Inferior parietal cortex (tissue), 1 donor: Measurements from ENCODE around the gene UNC79.

Experiments used
- DNase-seq: peaks from one replicate; pipeline ENCODE4 v3.0.0-alpha.2; 2016; ENCODE audit errors: extremely low spot score

Gene UNC79

GRCh38 chr14:93727039-93727740 is 296.5 kb downstream of the UNC79 start:
- DNase-seq, result no peak

GRCh38 chr14:93727917-93728650 is 297.3 kb downstream of the UNC79 start:
- no peak for DNase-seq

- DNase-seq, result no peak
Measured at GRCh38 chr14:93728651-93729016, 297.9 kb downstream of the UNC79 start.

- peak; percentile 70 for DNase-seq
Measured at GRCh38 chr14:93729993-93730392, 299.3 kb downstream of the UNC79 start.

GRCh38 chr14:93731753-93732152 is 301.0 kb downstream of the UNC79 start:
- no peak for DNase-seq

- no peak for DNase-seq
Measured at GRCh38 chr14:93732524-93732923, 301.8 kb downstream of the UNC79 start.

- no peak for DNase-seq
Measured at GRCh38 chr14:93733231-93733630, 302.5 kb downstream of the UNC79 start.

- no peak for DNase-seq
Measured at GRCh38 chr14:93733631-93734030, 302.9 kb downstream of the UNC79 start.

- DNase-seq, result no peak
Measured at GRCh38 chr14:93734086-93734822, 303.5 kb downstream of the UNC79 start.

- DNase-seq, result no peak
Measured at GRCh38 chr14:93735206-93735605, 304.5 kb downstream of the UNC79 start.

- DNase-seq, result no peak
Measured at GRCh38 chr14:93736378-93737014, 305.8 kb downstream of the UNC79 start.

- no peak for DNase-seq
Measured at GRCh38 chr14:93737634-93738033, 306.9 kb downstream of the UNC79 start.

GRCh38 chr14:93741556-93742230 is 311.0 kb downstream of the UNC79 start:
- no peak for DNase-seq

- DNase-seq, result no peak
Measured at GRCh38 chr14:93742761-93743160, 312.0 kb downstream of the UNC79 start.

- DNase-seq, result no peak
Measured at GRCh38 chr14:93743270-93744060, 312.7 kb downstream of the UNC79 start.

- no peak for DNase-seq
Measured at GRCh38 chr14:93744176-93744575, 313.4 kb downstream of the UNC79 start.

- no peak for DNase-seq
Measured at GRCh38 chr14:93744876-93745275, 314.1 kb downstream of the UNC79 start.

GRCh38 chr14:93745603-93746273 is 315.0 kb downstream of the UNC79 start:
- no peak for DNase-seq

GRCh38 chr14:93747102-93747501 is 316.4 kb downstream of the UNC79 start:
- no peak for DNase-seq

GRCh38 chr14:93747560-93747959 is 316.8 kb downstream of the UNC79 start:
- DNase-seq, result no peak
